Fibroblast of mammary gland (primary cell): Measurements from ENCODE around the gene PTGER3.

Source experiments
- DNase-seq: peaks from one replicate; pipeline ENCODE4 v3.0.0-alpha.2; 2010; ENCODE audit warnings: low read depth
- H3K4me3 ChIP-seq: 2 replicates; pipeline ENCODE4 v1.5.1; 2011; ENCODE audit warnings: low read depth, mild to moderate bottlenecking, low read length, moderate library complexity; ENCODE audit not compliant: control insufficient read depth
- TF ChIP-seq, protein P1 (sequence below): conservative IDR thresholded peaks from 2 replicates; pipeline ENCODE4 v1.5.1; 2011; ENCODE audit warnings: low read depth, low read length, inconsistent platforms; ENCODE audit not compliant: control insufficient read depth, insufficient read depth

Gene PTGER3

DNA sequence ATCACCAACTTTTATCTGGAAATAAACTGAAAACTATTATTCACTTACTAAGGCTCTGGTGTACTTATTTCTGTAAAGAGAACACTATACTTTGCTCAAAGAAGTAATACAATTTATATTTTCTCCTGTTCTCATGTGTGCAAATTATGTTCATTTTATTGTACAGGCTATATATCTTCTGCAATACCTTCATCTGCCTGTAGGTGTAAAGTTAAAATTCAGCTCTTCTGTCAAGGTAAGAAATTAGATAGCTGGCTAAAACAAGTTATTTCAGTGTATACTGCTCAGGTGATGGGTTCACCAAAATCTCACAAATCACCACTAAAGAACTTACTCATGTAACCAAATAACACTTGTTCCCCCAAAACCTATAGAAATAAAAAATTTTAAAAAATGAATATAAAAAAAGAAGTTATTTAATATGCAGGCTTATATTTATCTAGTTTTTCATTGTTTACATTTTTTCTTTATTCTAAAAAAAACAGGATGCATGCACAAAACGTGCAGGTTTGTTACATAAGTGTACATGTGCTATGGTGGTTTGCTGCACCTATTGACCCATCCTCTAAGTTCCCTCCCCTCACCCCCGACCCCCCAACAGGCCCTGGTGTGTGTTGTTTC lies 81.5 kb downstream of the PTGER3 start:
- TF ChIP-seq, protein P1, sequence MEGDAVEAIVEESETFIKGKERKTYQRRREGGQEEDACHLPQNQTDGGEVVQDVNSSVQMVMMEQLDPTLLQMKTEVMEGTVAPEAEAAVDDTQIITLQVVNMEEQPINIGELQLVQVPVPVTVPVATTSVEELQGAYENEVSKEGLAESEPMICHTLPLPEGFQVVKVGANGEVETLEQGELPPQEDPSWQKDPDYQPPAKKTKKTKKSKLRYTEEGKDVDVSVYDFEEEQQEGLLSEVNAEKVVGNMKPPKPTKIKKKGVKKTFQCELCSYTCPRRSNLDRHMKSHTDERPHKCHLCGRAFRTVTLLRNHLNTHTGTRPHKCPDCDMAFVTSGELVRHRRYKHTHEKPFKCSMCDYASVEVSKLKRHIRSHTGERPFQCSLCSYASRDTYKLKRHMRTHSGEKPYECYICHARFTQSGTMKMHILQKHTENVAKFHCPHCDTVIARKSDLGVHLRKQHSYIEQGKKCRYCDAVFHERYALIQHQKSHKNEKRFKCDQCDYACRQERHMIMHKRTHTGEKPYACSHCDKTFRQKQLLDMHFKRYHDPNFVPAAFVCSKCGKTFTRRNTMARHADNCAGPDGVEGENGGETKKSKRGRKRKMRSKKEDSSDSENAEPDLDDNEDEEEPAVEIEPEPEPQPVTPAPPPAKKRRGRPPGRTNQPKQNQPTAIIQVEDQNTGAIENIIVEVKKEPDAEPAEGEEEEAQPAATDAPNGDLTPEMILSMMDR: peak; percentile 44
- peak; percentile 25 for DNase-seq

DNA sequence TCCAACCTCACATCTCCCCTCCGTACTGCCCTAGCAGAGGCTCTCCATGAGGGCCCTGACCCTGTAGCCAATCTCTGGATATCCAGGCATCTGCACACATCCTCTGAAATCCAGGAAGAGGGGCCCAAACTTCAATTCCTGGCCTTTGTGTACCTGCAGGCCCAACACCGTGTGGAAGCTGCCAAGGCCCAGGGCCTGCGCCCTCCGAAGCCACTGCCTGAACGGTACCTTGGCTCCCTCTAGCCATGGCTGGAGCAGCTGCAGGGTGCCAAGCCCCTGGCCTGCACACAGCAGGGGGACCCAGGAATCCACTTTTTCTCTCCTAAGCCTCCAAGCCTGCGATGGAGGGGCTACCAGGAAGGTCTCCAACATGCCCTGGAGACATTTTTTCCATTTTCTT lies 84.2 kb downstream of the PTGER3 start:
- TF ChIP-seq, protein P1: no peak
- DNase-seq: no peak

More for the DNA sequence above, 81.5 kb downstream of the PTGER3 start:
- H3K4me3 ChIP-seq: no peak overlapping the region

DNA sequence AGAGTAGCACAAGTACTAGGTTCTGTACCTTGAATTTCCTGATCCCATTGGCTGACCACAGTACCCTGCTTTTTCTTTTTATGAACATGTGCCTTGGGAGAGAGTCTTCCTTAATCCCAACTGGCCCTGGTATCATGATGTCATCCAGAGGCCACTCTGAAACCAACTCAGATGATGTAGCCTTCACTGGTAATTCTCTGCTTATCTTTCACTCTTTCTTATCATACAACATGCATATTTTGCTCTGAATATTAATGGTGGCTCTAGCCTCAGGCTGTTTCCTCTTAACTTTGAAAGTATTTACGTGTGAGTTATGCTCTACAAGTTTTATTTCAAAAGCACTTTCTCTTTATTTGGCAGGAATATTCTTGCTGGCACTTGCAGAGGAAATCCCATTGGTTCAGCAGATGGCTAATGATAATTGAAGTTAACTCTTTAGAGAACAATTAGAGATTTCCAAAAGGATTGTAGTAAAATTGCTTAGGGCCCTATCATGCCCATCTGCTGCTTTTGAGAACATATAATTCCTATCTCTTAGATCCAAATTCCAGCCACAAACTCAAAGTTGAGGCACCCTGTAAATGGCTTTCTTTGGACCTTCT lies 86.1 kb downstream of the PTGER3 start:
- no peak overlapping the region for H3K4me3 ChIP-seq
- TF ChIP-seq, protein P1: no peak
- no peak for DNase-seq

More for the DNA sequence above, 84.2 kb downstream of the PTGER3 start:
- H3K4me3 ChIP-seq: no peak overlapping the region

DNA sequence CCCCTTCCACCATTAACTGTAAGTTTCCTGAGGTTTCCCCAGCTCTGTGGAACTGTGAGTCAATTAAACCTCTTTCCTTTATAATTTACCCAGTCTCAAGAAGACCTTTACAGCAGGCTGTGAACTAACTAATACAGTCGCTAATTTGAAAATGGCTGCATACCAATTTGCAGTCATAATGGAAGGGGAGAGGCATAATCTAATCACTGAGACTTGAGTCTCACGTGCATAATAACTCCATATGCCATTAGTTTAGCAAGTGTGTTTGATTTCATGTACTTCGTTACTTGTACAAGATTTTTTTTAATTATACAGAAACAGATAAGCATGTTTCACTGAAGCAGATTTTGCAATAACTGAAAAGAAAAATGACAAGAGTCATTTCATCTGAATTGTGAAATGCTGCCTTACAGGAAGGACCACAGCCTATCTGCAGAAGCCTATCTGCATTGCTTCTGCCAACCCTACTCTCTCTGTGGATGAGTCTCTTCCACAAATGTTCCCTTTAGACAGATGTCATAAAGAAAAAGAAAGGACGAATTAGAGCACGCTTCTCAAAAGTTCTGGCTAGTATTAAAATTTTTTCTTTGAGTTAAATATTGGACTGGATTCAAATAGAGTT lies 99.1 kb downstream of the PTGER3 start:
- DNase-seq: no peak
- TF ChIP-seq, protein P1: no peak
- no peak overlapping the region for H3K4me3 ChIP-seq

DNA sequence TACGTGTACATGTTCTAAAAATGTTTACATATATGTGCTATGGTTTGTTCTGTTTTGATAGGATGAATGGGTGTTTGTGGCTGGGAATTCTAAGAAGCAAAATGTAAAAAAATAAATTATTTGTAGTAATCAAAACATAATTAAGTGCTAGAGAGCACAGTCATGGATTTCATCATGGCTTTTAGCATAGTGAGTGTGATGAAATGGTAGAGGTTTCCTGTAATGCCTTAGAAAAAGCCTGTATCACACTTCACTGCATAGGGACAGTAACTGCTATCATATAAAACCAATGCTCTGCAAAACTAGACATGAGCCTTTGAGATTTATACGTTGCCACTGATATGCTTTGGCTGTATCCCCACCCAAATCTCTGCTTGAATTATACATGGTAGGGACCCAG lies 99.8 kb downstream of the PTGER3 start:
- H3K4me3 ChIP-seq: no peak overlapping the region
- DNase-seq: no peak
- TF ChIP-seq, protein P1: no peak

DNA sequence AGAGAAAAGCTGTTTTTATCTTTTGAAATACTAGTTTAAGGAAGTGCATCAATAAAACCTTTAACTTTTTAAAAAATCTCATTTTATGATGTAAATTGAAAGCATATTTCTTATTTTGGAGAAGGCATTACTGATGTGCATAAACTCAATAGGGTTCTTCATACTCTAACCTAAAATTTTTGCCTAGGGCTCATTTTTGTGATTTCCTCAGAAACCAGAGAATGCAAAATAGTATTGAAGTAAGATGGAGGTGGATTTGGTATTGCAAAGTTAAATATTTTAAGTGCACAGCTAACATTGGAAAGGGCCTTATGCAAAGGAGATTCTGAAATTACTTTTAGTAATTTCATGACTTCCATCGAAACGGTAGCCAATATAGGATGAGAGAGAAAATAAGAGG lies 101.9 kb downstream of the PTGER3 start:
- H3K4me3 ChIP-seq: no peak overlapping the region
- TF ChIP-seq, protein P1: no peak
- no peak for DNase-seq
